Ishikawa (cell line): Measurements from ENCODE around the gene RAP1GAP2.

Source experiments
- CEBPB ChIP-seq: IDR thresholded peaks from 2 replicates; pipeline ENCODE4 v1.6.1; 2012
- CREB1 ChIP-seq: IDR thresholded peaks from 2 replicates; pipeline ENCODE4 v1.6.1; 2012; ENCODE audit warnings: low read depth
- EGR1 ChIP-seq: IDR thresholded peaks from 2 replicates; pipeline ENCODE4 v1.6.1; 2012
- EP300 ChIP-seq: IDR thresholded peaks from 2 replicates; pipeline ENCODE4 v1.6.1; 2012; ENCODE audit warnings: borderline replicate concordance
- FOXM1 ChIP-seq: IDR thresholded peaks from 2 replicates; pipeline ENCODE4 v1.6.1; 2012; ENCODE audit warnings: low read depth, borderline replicate concordance
- NFIC ChIP-seq: IDR thresholded peaks from 2 replicates; pipeline ENCODE4 v1.6.1; 2012
- RAD21 ChIP-seq: IDR thresholded peaks from 2 replicates; pipeline ENCODE4 v1.6.1; 2012; ENCODE audit warnings: low read depth
- TAF1 ChIP-seq: IDR thresholded peaks from 2 replicates; pipeline ENCODE4 v1.6.1; 2012; ENCODE audit warnings: low read depth, mild to moderate bottlenecking
- TCF12 ChIP-seq: IDR thresholded peaks from 2 replicates; pipeline ENCODE4 v1.6.1; 2012; ENCODE audit warnings: low read depth
- TEAD4 ChIP-seq: IDR thresholded peaks from 2 replicates; pipeline ENCODE4 v1.6.1; 2012
- YY1 ChIP-seq: IDR thresholded peaks from 2 replicates; pipeline ENCODE4 v1.6.1; 2012; ENCODE audit warnings: low read depth
- ZBTB7A ChIP-seq: IDR thresholded peaks from 2 replicates; pipeline ENCODE4 v1.6.1; 2012; ENCODE audit warnings: low read depth
- TF ChIP-seq, protein P1 (sequence below): IDR thresholded peaks from 2 replicates; pipeline ENCODE4 v1.6.1; 2012; ENCODE audit warnings: low read depth, mild to moderate bottlenecking
- TF ChIP-seq, protein P2 (sequence below): IDR thresholded peaks from 2 replicates; pipeline ENCODE4 v1.6.1; 2012
- TF ChIP-seq, protein P3 (sequence below): IDR thresholded peaks from 2 replicates; pipeline ENCODE4 v1.6.1; 2012

Gene RAP1GAP2

DNA sequence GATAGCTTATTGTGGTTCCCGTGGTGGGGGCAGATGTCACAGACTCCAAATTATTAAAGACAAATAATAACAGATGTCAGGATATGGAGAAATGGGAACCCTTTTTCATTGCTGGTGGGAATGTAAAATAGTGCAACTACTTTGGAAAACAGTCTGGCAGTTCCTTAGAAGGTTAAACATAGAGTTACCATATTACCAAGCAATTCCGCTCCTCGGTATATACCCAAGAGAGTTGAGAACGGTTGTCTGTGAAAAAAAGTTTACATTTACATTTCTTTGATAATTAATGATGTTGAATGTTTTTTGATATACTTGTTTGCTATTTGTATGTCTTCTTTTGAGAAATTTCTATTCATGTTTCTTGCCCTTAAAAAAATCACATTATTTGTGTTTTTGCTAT is 226.0 kb downstream of the RAP1GAP2 start:
- TF ChIP-seq FOXM1 (no peak), NFIC (no peak), TCF12 (no peak)
- TF ChIP-seq, protein P1, sequence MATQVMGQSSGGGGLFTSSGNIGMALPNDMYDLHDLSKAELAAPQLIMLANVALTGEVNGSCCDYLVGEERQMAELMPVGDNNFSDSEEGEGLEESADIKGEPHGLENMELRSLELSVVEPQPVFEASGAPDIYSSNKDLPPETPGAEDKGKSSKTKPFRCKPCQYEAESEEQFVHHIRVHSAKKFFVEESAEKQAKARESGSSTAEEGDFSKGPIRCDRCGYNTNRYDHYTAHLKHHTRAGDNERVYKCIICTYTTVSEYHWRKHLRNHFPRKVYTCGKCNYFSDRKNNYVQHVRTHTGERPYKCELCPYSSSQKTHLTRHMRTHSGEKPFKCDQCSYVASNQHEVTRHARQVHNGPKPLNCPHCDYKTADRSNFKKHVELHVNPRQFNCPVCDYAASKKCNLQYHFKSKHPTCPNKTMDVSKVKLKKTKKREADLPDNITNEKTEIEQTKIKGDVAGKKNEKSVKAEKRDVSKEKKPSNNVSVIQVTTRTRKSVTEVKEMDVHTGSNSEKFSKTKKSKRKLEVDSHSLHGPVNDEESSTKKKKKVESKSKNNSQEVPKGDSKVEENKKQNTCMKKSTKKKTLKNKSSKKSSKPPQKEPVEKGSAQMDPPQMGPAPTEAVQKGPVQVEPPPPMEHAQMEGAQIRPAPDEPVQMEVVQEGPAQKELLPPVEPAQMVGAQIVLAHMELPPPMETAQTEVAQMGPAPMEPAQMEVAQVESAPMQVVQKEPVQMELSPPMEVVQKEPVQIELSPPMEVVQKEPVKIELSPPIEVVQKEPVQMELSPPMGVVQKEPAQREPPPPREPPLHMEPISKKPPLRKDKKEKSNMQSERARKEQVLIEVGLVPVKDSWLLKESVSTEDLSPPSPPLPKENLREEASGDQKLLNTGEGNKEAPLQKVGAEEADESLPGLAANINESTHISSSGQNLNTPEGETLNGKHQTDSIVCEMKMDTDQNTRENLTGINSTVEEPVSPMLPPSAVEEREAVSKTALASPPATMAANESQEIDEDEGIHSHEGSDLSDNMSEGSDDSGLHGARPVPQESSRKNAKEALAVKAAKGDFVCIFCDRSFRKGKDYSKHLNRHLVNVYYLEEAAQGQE: no peak

DNA sequence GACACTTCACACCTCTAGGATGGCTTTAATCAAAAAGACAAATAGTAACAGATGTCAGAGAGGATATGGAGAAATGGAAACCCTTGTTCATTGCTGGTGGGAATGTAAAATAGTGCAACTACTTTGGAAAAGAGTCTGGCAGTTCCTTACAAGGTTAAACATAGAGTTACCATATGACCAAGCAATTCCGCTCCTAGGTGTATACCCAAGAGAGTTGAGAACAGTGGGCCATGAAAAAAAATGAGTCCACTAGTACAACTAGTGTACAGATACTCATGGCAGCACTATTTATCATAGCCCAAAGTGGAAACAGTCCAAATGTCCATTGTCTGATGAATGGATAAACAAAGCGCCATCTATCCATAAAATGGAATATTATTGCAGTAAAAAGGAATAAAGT is 228.1 kb downstream of the RAP1GAP2 start:
- TF ChIP-seq, protein P2, sequence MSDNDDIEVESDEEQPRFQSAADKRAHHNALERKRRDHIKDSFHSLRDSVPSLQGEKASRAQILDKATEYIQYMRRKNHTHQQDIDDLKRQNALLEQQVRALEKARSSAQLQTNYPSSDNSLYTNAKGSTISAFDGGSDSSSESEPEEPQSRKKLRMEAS: no peak
- TF ChIP-seq RAD21: no peak
- no peak for TF ChIP-seq YY1
- TF ChIP-seq, protein P3, sequence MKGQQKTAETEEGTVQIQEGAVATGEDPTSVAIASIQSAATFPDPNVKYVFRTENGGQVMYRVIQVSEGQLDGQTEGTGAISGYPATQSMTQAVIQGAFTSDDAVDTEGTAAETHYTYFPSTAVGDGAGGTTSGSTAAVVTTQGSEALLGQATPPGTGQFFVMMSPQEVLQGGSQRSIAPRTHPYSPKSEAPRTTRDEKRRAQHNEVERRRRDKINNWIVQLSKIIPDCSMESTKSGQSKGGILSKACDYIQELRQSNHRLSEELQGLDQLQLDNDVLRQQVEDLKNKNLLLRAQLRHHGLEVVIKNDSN: no peak
- no peak for TF ChIP-seq CEBPB
- no peak for TF ChIP-seq ZBTB7A
- TF ChIP-seq, protein P1: no peak
- no peak for TF ChIP-seq TCF12
- no peak for TF ChIP-seq CREB1
- no peak for TF ChIP-seq TEAD4
- TF ChIP-seq NFIC: no peak
- no peak for TF ChIP-seq EGR1
- TF ChIP-seq TAF1: no peak
- no peak for TF ChIP-seq EP300
- no peak for TF ChIP-seq FOXM1

DNA sequence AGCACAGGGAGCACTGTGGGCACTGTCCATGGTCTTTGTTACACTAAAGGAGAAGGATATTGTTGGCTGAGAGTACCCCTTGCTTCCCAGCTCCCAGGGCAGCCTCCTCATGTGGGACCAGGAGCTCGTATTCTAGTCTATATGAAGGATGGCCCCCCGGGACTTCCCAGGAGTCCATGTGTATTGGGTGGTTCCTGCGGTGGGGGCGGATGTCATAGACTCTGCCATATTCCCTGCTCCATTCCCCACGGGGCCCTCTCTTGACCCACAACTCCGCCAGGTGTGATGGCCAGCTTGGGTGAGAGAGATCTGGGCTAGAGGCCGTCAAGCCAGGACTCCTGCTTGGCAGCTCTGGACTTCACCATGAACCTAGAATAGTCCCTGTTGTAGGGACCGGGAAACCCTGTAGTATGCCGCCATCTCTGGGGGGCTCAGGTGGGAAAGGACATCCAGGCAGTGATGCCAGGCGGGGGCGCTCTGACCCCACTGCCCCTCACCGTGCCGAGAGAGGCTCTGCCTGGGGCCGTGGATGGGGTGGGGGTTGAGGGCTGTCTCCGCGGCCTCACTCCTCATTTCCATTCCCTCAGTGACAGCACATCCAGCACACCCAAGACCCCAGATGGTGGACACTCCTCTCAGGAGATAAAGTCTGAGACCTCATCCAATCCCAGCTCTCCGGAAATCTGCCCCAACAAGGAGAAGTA is 229.3 kb downstream of the RAP1GAP2 start:
- TF ChIP-seq, protein P2: no peak
- TF ChIP-seq CEBPB (no peak), YY1 (no peak), CREB1 (no peak), ZBTB7A (no peak), TEAD4 (no peak), RAD21 (no peak), TCF12 (no peak), EP300 (no peak), EGR1 (no peak), FOXM1 (no peak)
- TF ChIP-seq, protein P1: no peak
- TF ChIP-seq, protein P3: no peak

DNA sequence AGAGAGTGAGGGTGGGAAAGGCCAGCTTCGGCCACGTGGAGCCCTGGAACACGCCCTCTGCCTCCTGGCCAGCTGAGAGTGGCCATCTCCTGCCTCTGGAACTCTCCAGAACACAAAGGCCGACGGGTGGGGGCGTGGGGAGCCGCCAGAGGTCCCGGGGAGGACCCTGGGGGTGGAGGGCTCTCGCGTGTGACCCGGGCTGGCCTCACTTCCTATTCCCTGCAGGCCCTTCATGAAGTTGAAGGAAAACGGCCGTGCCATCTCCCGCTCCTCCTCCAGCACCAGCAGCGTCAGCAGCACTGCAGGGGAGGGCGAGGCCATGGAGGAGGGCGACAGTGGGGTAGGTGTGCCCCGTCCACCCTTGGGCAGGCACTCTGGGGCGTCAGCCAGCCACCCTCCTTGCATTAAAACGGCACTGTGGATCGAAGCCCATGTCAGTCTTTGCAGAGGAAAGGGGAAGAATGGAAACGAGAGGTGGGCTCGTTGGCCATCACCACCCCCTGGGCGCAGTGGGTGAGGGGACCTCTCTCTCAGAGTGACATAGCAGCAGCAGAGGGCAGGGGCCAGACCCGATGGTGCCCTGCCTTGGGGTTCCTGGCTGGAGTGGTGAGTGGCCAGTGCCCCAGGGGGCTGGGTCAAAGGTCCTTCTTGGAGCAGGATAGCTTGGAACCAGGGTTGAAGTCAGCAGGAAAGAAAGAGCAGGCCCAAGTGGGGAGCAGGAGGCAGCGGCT is 230.1 kb downstream of the RAP1GAP2 start:
- TF ChIP-seq RAD21 (no peak), TAF1 (no peak), ZBTB7A (no peak), CREB1 (no peak), EP300 (no peak), EGR1 (no peak), CEBPB (no peak), FOXM1 (no peak), TEAD4 (no peak), TCF12 (no peak)
- TF ChIP-seq, protein P1: no peak
- TF ChIP-seq, protein P3: no peak
